ENCODE data around the gene USP9Y. TPM values are rescaled to one million over a fixed set of nuclear protein-coding genes. Genes with fewer than 3 reads are reported as not detected.

Gene USP9Y
- total RNA-seq, 1 experiment from 2014 or later: not detected

DNA sequence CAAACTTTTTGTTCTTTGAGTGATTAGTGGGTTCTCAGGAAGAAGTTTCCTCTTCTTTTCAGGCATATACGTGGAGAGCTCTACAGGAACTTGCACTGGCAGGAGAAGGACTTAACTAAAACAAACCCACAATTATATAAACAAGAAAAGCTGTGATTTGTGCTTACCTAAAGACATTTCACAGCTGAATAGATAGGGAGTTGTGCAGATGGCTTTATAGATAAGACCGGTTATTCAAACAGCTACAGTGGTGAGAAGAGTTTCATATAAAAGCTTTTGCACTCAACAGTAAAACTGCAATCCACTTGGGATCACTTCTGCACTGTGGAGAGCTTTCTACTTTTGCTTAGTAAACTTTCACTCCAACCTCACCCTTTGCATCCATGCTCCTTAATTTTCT, 197.6 kb downstream of the USP9Y start:
- TF ChIP-seq, protein P1, sequence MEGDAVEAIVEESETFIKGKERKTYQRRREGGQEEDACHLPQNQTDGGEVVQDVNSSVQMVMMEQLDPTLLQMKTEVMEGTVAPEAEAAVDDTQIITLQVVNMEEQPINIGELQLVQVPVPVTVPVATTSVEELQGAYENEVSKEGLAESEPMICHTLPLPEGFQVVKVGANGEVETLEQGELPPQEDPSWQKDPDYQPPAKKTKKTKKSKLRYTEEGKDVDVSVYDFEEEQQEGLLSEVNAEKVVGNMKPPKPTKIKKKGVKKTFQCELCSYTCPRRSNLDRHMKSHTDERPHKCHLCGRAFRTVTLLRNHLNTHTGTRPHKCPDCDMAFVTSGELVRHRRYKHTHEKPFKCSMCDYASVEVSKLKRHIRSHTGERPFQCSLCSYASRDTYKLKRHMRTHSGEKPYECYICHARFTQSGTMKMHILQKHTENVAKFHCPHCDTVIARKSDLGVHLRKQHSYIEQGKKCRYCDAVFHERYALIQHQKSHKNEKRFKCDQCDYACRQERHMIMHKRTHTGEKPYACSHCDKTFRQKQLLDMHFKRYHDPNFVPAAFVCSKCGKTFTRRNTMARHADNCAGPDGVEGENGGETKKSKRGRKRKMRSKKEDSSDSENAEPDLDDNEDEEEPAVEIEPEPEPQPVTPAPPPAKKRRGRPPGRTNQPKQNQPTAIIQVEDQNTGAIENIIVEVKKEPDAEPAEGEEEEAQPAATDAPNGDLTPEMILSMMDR (IDR thresholded peaks at IDR 0.05; ENCODE audit: insufficient read depth in 1 of 2, low read depth in 1 of 2, low read length in 1 of 2, severe bottlenecking in 1 of 2, unreplicated experiment in 1 of 2): no peak
- H3K36me3 ChIP-seq (ENCODE audit: control insufficient read depth, insufficient read depth, low read length): no peaks in the 10 kb centered on the region
- no peaks in the 10 kb centered on the region for H3K4me1 ChIP-seq
- ChIA-PET POLR2A (no interaction called here), CTCF (no interaction called here)
- intact Hi-C loops (cut with micrococcal nuclease; ENCODE audit: unreplicated experiment): no loop called here
- Mint-ChIP-seq H3K4me3 (ENCODE audit: unreplicated experiment) (no peak overlapping the region), H3K9me3 (ENCODE audit: unreplicated experiment) (no peaks in the 10 kb centered on the region), H3K4me1 (ENCODE audit: low read depth, unreplicated experiment) (no peaks in the 10 kb centered on the region), H3K27ac (ENCODE audit: unreplicated experiment) (no peak overlapping the region), H3K36me3 (ENCODE audit: insufficient read depth, unreplicated experiment) (no peaks in the 10 kb centered on the region), H3K27me3 (ENCODE audit: insufficient read depth, unreplicated experiment) (no peaks in the 10 kb centered on the region)
- no peaks in the 10 kb centered on the region for H3K9me3 ChIP-seq
- no TSS peak for BruUV-seq (replicated peaks)
- H3K27me3 ChIP-seq (replicated peaks; ENCODE audit: control insufficient read depth, insufficient read depth, low read length): no peaks in the 10 kb centered on the region
- H3K4me3 ChIP-seq (ENCODE audit: low read depth, low read length): no peak overlapping the region
- DNase-seq: no peak

DNA sequence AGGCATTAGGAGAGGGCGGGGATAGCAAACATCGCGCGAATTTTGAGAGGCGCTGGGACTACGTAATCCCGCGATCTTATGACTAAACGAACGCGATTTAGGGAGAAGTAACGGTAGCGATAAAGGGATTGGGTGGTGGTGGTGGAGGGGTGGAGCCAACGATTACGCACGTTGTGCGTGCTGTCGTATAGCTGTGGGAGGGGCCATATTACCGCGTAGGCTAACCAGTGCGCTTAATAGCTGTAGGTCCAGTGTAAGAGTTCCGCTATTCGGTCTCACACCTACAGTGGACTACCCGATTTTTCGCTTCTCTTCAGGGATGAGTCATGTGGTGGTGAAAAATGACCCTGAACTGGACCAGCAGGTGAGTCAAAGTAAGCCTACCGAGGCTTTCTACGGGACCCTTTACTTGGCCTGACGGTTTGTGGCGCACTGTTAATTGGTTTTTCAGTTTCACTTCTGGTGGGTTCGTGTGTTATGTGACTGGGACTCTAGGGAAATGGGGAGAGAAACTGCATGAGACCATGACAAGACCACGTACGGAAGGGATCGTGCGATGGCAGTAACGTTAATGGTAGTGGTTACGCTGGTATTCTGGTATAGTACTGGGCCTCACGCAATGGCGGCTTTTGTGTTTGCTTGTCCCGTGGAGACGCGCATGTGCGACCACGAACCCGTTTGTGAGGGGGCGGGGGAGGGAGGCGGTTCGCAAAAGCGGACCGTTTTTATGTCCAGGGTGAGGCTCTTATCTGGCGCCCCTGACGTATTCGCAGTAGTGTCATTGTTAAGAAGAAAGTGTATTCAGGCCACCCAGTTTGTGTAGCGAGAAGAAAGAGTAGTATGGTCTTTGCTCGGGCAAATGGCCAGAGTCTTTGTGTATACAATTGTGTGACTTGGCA, 203.8 kb downstream of the USP9Y start, which contains the start of gene DDX3Y:
Gene DDX3Y (plus strand): TSS at position 251 of the 899 bp plus-strand sequence. CDS start 69 bp downstream, at position 320.
- Histone ChIP-seq H3K4me3 (ENCODE audit: low read depth, low read length) (no peak within 1 kb of the TSS), H3K9me3 (no peaks in the 10 kb centered on the region), H3K36me3 (ENCODE audit: control insufficient read depth, insufficient read depth, low read length) (no peaks in the 10 kb centered on the region), H3K27me3 (replicated peaks; ENCODE audit: control insufficient read depth, insufficient read depth, low read length) (no peaks in the 10 kb centered on the region), H3K4me1 (no peaks in the 10 kb centered on the region)
- ChIA-PET CTCF (no interaction called here), POLR2A (no interaction called here)
- Mint-ChIP-seq H3K4me1 (ENCODE audit: low read depth, unreplicated experiment) (no peaks in the 10 kb centered on the region), H3K36me3 (ENCODE audit: insufficient read depth, unreplicated experiment) (no peaks in the 10 kb centered on the region), H3K27me3 (ENCODE audit: insufficient read depth, unreplicated experiment) (no peaks in the 10 kb centered on the region), H3K4me3 (ENCODE audit: unreplicated experiment) (no peak within 1 kb of the TSS), H3K9me3 (ENCODE audit: unreplicated experiment) (no peaks in the 10 kb centered on the region), H3K27ac (ENCODE audit: unreplicated experiment) (no peak within 1 kb of the TSS)
- TF ChIP-seq, protein P1 (IDR thresholded peaks at IDR 0.05; ENCODE audit: insufficient read depth in 1 of 2, low read depth in 1 of 2, low read length in 1 of 2, severe bottlenecking in 1 of 2, unreplicated experiment in 1 of 2): no peak
- DNase-seq: no peak
- BruUV-seq (replicated peaks): no TSS peak
- intact Hi-C loops (cut with micrococcal nuclease; ENCODE audit: unreplicated experiment): no loop called here

DNA sequence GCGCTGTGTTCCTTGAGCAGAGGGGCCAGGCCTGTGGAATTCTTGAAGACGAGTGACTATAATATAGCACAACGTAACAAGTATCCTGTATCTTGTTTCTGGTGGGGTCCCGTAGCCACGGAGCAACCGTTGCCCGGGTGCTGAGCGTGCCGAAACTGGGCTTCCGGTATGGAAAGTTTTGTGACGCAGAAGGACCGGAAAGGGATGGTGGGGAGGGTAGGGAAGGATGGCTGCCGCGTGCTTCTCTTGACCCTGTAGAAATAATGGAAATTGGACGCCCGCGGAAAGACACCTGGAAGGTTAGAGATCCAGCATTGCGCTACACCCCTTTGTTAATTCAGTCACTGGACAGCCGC, 204.5 kb downstream of the USP9Y start:
- CTCF ChIA-PET: no interaction called here
- POLR2A ChIA-PET: no interaction called here
- H3K36me3 ChIP-seq (ENCODE audit: control insufficient read depth, insufficient read depth, low read length): no peaks in the 10 kb centered on the region
- H3K4me3 ChIP-seq (ENCODE audit: low read depth, low read length): no peak overlapping the region
- H3K27me3 ChIP-seq (replicated peaks; ENCODE audit: control insufficient read depth, insufficient read depth, low read length): no peaks in the 10 kb centered on the region
- TF ChIP-seq, protein P1 (IDR thresholded peaks at IDR 0.05; ENCODE audit: insufficient read depth in 1 of 2, low read depth in 1 of 2, low read length in 1 of 2, severe bottlenecking in 1 of 2, unreplicated experiment in 1 of 2): no peak
- DNase-seq: no peak
- BruUV-seq (replicated peaks): no TSS peak
- Mint-ChIP-seq H3K4me3 (ENCODE audit: unreplicated experiment) (no peak overlapping the region), H3K4me1 (ENCODE audit: low read depth, unreplicated experiment) (no peaks in the 10 kb centered on the region), H3K9me3 (ENCODE audit: unreplicated experiment) (no peaks in the 10 kb centered on the region), H3K27ac (ENCODE audit: unreplicated experiment) (no peak overlapping the region), H3K27me3 (ENCODE audit: insufficient read depth, unreplicated experiment) (no peaks in the 10 kb centered on the region), H3K36me3 (ENCODE audit: insufficient read depth, unreplicated experiment) (no peaks in the 10 kb centered on the region)
- H3K4me1 ChIP-seq: no peaks in the 10 kb centered on the region
- H3K9me3 ChIP-seq: no peaks in the 10 kb centered on the region
- intact Hi-C loops (cut with micrococcal nuclease; ENCODE audit: unreplicated experiment): no loop called here

All from Caco-2 (cell line).